Measurements from ENCODE around the gene QSOX2.
"Not testable (repeated sequence)": the region's sequence is repeated elsewhere in the genome, so short reads cannot be mapped to it uniquely, and the experiment has no call there.

QSOX2 gene

DNA sequence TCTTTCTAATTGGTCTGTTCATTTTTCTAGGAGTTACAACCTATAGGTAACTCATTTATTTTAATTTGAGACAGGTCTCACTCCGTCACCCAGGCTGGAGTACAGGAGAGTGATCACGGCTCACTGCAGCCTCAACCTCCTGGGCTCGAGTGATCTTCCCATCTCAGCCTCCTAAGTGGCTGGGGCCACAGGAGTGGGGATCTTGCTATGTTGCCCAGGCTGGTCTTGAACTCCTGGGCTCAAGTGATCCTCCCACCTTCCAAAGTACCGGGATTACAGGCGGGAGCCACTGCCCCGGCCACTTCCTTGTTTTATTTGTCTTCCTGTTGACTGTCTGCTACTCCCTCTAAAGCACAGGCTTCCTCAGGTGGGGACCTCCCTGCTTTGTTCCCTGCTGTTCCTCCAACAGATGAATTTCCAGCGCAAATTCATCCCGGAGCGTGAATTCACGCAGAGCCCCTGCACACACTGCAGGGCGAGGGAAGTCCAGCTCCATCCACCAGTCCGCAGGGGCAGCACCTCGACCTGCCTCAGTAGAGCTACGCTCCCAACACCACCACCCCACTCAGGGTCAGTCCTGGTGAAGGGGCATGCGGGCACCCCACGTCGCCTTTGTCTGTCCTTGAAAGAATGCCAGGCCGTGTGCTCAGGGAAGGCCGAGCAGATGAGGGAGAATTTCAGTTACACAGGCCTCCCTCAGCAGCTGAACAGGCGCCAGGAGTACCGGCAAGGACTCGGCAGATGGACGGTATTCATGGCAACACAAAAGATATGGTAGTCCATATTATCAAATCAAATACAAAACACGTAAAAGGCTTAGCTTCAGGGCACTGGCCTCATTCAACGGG is 6.3 kb downstream of the QSOX2 start:
- DNase-seq (ENCODE audit: low read depth), result no peak
- TF ChIP-seq, protein P1, sequence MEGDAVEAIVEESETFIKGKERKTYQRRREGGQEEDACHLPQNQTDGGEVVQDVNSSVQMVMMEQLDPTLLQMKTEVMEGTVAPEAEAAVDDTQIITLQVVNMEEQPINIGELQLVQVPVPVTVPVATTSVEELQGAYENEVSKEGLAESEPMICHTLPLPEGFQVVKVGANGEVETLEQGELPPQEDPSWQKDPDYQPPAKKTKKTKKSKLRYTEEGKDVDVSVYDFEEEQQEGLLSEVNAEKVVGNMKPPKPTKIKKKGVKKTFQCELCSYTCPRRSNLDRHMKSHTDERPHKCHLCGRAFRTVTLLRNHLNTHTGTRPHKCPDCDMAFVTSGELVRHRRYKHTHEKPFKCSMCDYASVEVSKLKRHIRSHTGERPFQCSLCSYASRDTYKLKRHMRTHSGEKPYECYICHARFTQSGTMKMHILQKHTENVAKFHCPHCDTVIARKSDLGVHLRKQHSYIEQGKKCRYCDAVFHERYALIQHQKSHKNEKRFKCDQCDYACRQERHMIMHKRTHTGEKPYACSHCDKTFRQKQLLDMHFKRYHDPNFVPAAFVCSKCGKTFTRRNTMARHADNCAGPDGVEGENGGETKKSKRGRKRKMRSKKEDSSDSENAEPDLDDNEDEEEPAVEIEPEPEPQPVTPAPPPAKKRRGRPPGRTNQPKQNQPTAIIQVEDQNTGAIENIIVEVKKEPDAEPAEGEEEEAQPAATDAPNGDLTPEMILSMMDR (conservative IDR thresholded peaks at IDR 0.05; ENCODE audit: low read depth, low read length), result no peak
- no peak overlapping the region for H3K4me3 ChIP-seq (ENCODE audit: low read length)

DNA sequence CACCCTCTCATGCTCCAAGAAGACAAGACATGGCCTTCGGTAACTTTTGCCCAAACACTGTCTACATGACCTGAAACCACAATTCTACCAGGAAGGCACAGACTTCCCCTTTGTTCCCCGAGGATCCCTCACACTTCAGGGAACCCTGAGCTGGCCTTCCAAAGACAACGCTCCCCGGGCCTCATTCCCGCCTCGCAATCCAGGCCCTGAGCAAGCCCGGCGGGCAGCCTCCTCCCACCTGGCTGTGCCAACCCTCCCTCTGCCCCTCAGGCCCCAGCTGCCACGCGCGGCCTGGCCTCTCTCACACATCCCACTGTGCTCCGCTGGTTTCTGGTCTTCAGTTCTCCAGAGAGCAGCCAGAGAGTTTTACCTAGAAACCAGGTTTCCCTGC is 7.3 kb downstream of the QSOX2 start:
- H3K4me3 ChIP-seq (ENCODE audit: low read length), result no peak overlapping the region
- no peak for DNase-seq (ENCODE audit: low read depth)
- TF ChIP-seq, protein P1 (conservative IDR thresholded peaks at IDR 0.05; ENCODE audit: low read depth, low read length), result no peak

DNA sequence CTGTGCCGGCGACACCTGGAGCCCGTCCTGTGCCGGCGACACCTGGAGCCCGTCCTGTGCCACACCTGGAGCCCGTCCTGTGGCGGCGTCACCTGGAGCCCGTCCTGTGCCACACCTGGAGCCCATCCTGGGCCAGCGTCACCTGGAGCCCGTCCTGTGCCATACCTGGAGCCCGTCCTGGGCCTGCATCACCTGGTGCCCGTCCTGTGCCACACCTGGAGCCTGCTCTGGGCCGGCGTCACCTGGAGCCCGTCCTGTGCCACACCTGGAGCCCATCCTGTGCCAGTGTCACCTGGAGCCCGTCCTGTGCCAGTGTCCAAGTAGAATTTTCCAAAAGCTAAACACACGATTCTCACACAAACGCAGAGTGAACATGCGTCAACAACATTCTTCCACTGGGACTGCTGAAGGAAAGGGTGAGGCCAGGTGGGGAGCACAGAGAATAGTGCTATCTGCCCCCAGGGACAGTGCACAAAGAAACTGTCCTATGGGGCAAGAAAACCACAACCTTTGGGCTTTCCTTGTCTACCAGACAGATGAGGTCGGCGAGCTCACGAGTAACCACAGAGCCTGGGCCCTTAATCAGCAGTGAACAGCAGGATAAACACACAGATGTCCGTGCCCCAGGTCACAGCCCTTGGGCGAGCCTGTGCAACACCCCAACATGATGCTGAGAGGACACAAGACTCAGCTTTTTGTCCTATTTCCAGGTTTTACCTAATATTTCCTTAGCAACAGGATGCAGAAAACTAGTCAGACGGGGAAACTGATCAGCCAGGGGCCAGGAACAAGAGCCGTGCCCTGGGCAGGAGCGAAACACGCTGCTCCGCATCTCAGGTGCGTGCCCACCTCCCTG is 7.9 kb downstream of the QSOX2 start:
- TF ChIP-seq, protein P1 (conservative IDR thresholded peaks at IDR 0.05; ENCODE audit: low read depth, low read length), result no peak
- no peak overlapping the region for H3K4me3 ChIP-seq (ENCODE audit: low read length)
- no peak for DNase-seq (ENCODE audit: low read depth)

DNA sequence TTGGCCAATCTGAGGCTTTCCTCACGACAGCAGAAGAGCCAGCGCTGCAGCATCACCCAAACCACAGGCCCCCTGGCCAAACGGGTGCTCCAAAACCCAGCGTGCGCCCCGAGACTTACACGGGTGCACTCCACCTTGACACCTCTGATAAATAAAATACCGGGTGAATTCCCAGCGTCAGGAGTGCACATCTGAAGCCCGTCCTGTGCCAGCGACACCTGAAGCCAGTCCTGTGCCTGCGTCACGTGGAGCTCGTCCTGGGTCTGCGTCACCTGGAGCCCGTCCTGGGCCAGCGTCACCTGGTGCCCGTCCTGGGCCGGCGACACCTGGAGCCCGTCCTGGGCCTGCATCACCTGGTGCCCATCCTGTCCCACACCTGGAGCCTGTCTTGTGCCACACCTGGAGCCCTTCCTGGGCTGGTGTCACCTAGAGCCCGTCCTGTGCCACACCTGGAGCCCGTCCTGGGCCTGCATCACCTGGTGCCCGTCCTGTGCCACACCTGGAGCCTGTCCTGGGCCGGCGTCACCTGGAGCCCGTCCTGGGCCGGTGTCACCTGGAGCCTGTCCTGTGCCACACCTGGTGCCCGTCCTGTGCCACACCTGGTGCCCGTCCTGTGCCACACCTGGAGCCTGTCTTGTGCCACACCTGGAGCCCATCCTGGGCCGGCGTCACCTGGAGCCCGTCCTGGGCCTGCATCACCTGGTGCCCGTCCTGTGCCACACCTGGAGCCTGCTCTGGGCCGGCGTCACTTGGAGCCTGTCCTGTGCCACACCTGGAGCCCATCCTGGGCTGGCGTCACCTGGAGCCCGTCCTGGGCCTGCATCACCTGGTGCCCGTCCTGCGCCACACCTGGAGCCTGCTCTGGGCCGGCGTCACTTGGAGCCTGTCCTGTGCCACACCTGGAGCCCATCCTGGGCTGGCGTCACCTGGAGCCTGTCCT is 8.9 kb downstream of the QSOX2 start:
- not testable (repeated sequence) for H3K4me3 ChIP-seq (ENCODE audit: low read length); DNase-seq (ENCODE audit: low read depth)

DNA sequence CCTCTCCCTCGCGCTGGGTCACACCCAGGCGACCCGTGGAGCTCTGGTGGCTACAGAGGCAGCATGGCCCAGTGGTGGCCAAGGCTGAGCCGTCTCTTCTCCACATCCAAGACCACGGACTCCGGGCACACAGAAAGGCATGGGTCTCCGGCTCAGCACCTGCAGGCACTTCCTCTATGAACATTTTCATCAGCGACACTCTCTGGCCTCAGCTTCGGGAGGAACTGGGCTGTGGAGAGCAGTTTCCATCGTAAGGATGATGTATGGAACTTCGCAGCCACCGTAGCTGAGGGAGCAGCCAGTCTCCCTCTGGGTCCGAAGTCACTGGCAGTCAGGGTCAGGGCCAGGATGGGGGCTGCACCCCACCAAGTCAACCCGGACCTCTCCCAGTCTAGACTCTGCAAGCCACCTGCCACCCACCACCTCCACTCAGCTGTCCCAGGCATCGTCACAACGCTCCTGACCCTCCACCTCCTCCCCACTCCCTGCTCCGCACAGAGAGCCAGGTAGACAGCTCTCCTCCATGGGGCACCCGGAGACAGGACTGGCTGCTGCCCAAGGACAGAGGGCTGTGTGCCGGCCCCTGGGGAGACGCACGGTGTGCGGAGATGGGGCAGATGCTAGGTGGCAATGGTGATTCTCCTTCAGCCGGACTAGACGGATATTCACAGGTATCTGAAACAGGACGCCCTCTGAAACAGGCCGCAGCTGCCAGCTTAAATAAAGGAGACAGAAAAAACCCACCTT is 9.7 kb downstream of the QSOX2 start:
- DNase-seq (ENCODE audit: low read depth), result no peak
- TF ChIP-seq, protein P1 (conservative IDR thresholded peaks at IDR 0.05; ENCODE audit: low read depth, low read length), result no peak
- no peak overlapping the region for H3K4me3 ChIP-seq (ENCODE audit: low read length)

DNA sequence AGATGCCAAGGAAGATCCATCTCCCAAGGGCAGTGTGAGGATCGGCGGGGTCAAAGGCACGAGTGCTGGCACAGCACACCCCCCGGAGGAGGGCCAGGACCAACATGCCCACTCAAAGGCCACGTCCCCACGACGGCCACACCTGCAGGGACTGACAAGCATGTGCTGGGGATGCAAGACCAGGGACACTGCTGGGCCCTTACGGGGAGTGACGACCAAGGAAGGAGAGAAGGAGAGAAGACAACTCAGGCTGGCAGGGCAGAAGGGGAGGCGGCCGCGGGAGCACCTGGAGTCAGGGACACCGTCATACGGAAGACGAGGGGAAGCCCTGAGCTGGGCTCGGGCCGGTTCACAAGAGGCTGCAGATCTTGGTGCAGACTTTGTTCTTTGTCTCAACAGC is 10.4 kb downstream of the QSOX2 start:
- TF ChIP-seq, protein P1 (conservative IDR thresholded peaks at IDR 0.05; ENCODE audit: low read depth, low read length), result no peak

More for the DNA sequence above, 10.4 kb downstream of the QSOX2 start:
- DNase-seq (ENCODE audit: low read depth), result no peak
- no peak overlapping the region for H3K4me3 ChIP-seq (ENCODE audit: low read length)
